IgD-negative memory B cell (primary cell): ENCODE data around the gene SMARCA4. TPM values are rescaled to one million over a fixed set of nuclear protein-coding genes. Genes with fewer than 3 reads are reported as not detected.

Source experiments
- H3K27ac Mint-ChIP-seq, 3 donors: one replicate each; pipeline ENCODE4 v1.8.0; 2020 to 2022; ENCODE audit warnings: mild to moderate bottlenecking in 3 of 3, mixed read lengths in 3 of 3, moderate library complexity in 1 of 3
- H3K27me3 Mint-ChIP-seq: one replicate; pipeline ENCODE4 v1.8.0; 2021; ENCODE audit warnings: mixed read lengths
- H3K36me3 Mint-ChIP-seq: one replicate; pipeline ENCODE4 v1.8.0; 2020; ENCODE audit warnings: mild to moderate bottlenecking, mixed read lengths
- H3K4me1 Mint-ChIP-seq, 3 donors: one replicate each; pipeline ENCODE4 v1.8.0; 2020 to 2022; ENCODE audit warnings: mixed read lengths in 3 of 3, mild to moderate bottlenecking in 1 of 3
- H3K4me3 Mint-ChIP-seq, 4 donors: one replicate each; pipeline ENCODE4 v1.8.0; 2020 to 2022; ENCODE audit warnings: mild to moderate bottlenecking in 4 of 4, mixed read lengths in 4 of 4, moderate library complexity in 3 of 4
- H3K9me3 Mint-ChIP-seq, 3 donors: one replicate each; pipeline ENCODE4 v1.8.0; 2020 to 2021; ENCODE audit warnings: mixed read lengths in 3 of 3, mild to moderate bottlenecking in 1 of 3
- polyA plus RNA-seq: library from polyadenylated mRNA; unstranded; fragments of 300-500 nt; fragmentation: Illumina TruSeq; gene quantifications from one replicate; pipeline ENCODE4 v1.2.3, GENCODE V29; 2021

The SMARCA4 gene
- polyA plus RNA-seq, 1 donor from 2014 or later = 18.5 TPM

- no peaks in the 10 kb centered on the region for H3K27me3 Mint-ChIP-seq
- H3K4me1 Mint-ChIP-seq = no peaks in the 10 kb centered on the region
- peaks cover 17% of the 10 kb centered on the region for H3K36me3 Mint-ChIP-seq
- no peak overlapping the region for H3K4me3 Mint-ChIP-seq
- no peaks in the 10 kb centered on the region for H3K9me3 Mint-ChIP-seq
- H3K27ac Mint-ChIP-seq = no peak overlapping the region
Measured at GRCh38 chr19:11021760-11022144, 60.9 kb downstream of the SMARCA4 start.

- Mint-ChIP-seq H3K36me3 (peaks cover 17% of the 10 kb centered on the region), H3K27ac (no peak overlapping the region)
Measured at GRCh38 chr19:11023016-11023415, 62.2 kb downstream of the SMARCA4 start.

GRCh38 chr19:11023710-11024109 is 62.9 kb downstream of the SMARCA4 start:
- Mint-ChIP-seq H3K9me3 (no peaks in the 10 kb centered on the region), H3K36me3 (peaks cover 14% of the 10 kb centered on the region), H3K27ac (no peak overlapping the region), H3K27me3 (no peaks in the 10 kb centered on the region), H3K4me1 (no peaks in the 10 kb centered on the region), H3K4me3 (no peak overlapping the region)

More at GRCh38 chr19:11023016-11023415, 62.2 kb downstream of the SMARCA4 start:
- Mint-ChIP-seq H3K4me3 (no peak overlapping the region), H3K27me3 (no peaks in the 10 kb centered on the region), H3K4me1 (no peaks in the 10 kb centered on the region), H3K9me3 (no peaks in the 10 kb centered on the region)

GRCh38 chr19:11024259-11024658 is 63.4 kb downstream of the SMARCA4 start:
- Mint-ChIP-seq H3K27me3 (no peaks in the 10 kb centered on the region), H3K27ac (no peak overlapping the region), H3K4me3 (no peak overlapping the region), H3K36me3 (peaks cover 10% of the 10 kb centered on the region), H3K9me3 (no peaks in the 10 kb centered on the region), H3K4me1 (no peaks in the 10 kb centered on the region)

GRCh38 chr19:11025006-11025405 is 64.2 kb downstream of the SMARCA4 start:
- no peak overlapping the region for H3K27ac Mint-ChIP-seq

GRCh38 chr19:11025445-11025844 is 64.6 kb downstream of the SMARCA4 start:
- H3K4me3 Mint-ChIP-seq = no peak overlapping the region
- no peak overlapping the region for H3K27ac Mint-ChIP-seq
- peaks cover 11% of the 10 kb centered on the region for H3K36me3 Mint-ChIP-seq
- no peaks in the 10 kb centered on the region for H3K27me3 Mint-ChIP-seq
- peaks cover 0 to 1% (median 0%) of the 10 kb centered on the region in 3 donors for H3K4me1 Mint-ChIP-seq
- H3K9me3 Mint-ChIP-seq = no peaks in the 10 kb centered on the region

More at GRCh38 chr19:11025006-11025405, 64.2 kb downstream of the SMARCA4 start:
- Mint-ChIP-seq H3K27me3 (no peaks in the 10 kb centered on the region), H3K9me3 (no peaks in the 10 kb centered on the region), H3K4me1 (no peaks in the 10 kb centered on the region), H3K36me3 (peaks cover 10% of the 10 kb centered on the region), H3K4me3 (no peak overlapping the region)

- H3K4me1 Mint-ChIP-seq = peaks cover 0 to 1% (median 0%) of the 10 kb centered on the region in 3 donors
- no peaks in the 10 kb centered on the region for H3K27me3 Mint-ChIP-seq
- peaks cover 9% of the 10 kb centered on the region for H3K36me3 Mint-ChIP-seq
- H3K27ac Mint-ChIP-seq = no peak overlapping the region
- H3K9me3 Mint-ChIP-seq = no peaks in the 10 kb centered on the region
- no peak overlapping the region for H3K4me3 Mint-ChIP-seq
Measured at GRCh38 chr19:11025997-11026396, 65.2 kb downstream of the SMARCA4 start.

GRCh38 chr19:11027381-11027780 is 66.6 kb downstream of the SMARCA4 start:
- Mint-ChIP-seq H3K9me3 (no peaks in the 10 kb centered on the region), H3K4me1 (peaks cover 0 to 1% (median 0%) of the 10 kb centered on the region in 3 donors), H3K27ac (no peak overlapping the region), H3K27me3 (no peaks in the 10 kb centered on the region), H3K4me3 (no peak overlapping the region), H3K36me3 (peaks cover 9% of the 10 kb centered on the region)

- Mint-ChIP-seq H3K4me3 (no peak overlapping the region), H3K27me3 (no peaks in the 10 kb centered on the region), H3K36me3 (peaks cover 9% of the 10 kb centered on the region), H3K4me1 (peaks cover 0 to 1% (median 0%) of the 10 kb centered on the region in 3 donors), H3K9me3 (no peaks in the 10 kb centered on the region), H3K27ac (no peak overlapping the region)
Measured at GRCh38 chr19:11028146-11028545, 67.3 kb downstream of the SMARCA4 start.

GRCh38 chr19:11031421-11032070 is 70.7 kb downstream of the SMARCA4 start:
- peaks cover 9% of the 10 kb centered on the region for H3K36me3 Mint-ChIP-seq
- no peaks in the 10 kb centered on the region for H3K27me3 Mint-ChIP-seq
- H3K9me3 Mint-ChIP-seq = no peaks in the 10 kb centered on the region
- peaks cover 10 to 11% (median 11%) of the 10 kb centered on the region in 3 donors for H3K4me1 Mint-ChIP-seq
- peak overlapping the region in 1 of 4 donors; percentile 4 for H3K4me3 Mint-ChIP-seq
- no peak overlapping the region for H3K27ac Mint-ChIP-seq

GRCh38 chr19:11033251-11033650 is 72.4 kb downstream of the SMARCA4 start:
- peaks cover 10 to 13% (median 13%) of the 10 kb centered on the region in 3 donors for H3K4me1 Mint-ChIP-seq
- H3K27me3 Mint-ChIP-seq = no peaks in the 10 kb centered on the region
- H3K9me3 Mint-ChIP-seq = no peaks in the 10 kb centered on the region
- H3K4me3 Mint-ChIP-seq = no peak overlapping the region
- peaks cover 14% of the 10 kb centered on the region for H3K36me3 Mint-ChIP-seq
- H3K27ac Mint-ChIP-seq = no peak overlapping the region

GRCh38 chr19:11033763-11034162 is 72.9 kb downstream of the SMARCA4 start:
- no peak overlapping the region for H3K27ac Mint-ChIP-seq
- no peaks in the 10 kb centered on the region for H3K27me3 Mint-ChIP-seq
- H3K4me1 Mint-ChIP-seq = peaks cover 10 to 13% (median 13%) of the 10 kb centered on the region in 3 donors
- H3K4me3 Mint-ChIP-seq = no peak overlapping the region
- H3K9me3 Mint-ChIP-seq = no peaks in the 10 kb centered on the region
- H3K36me3 Mint-ChIP-seq = peaks cover 14% of the 10 kb centered on the region

GRCh38 chr19:11034449-11035213 is 73.8 kb downstream of the SMARCA4 start:
- Mint-ChIP-seq H3K27me3 (no peaks in the 10 kb centered on the region), H3K36me3 (peaks cover 14% of the 10 kb centered on the region), H3K4me1 (peaks cover 10 to 13% (median 13%) of the 10 kb centered on the region in 3 donors), H3K9me3 (no peaks in the 10 kb centered on the region), H3K27ac (peak overlapping the region in 1 of 3 donors; percentile 32), H3K4me3 (no peak overlapping the region)

GRCh38 chr19:11035441-11036377 is 74.9 kb downstream of the SMARCA4 start:
- peaks cover 10% of the 10 kb centered on the region for H3K36me3 Mint-ChIP-seq
- H3K4me3 Mint-ChIP-seq = peak overlapping the region; percentile 48 to 82 (median 57)
- peak overlapping the region; percentile 77 to 95 (median 92) for H3K27ac Mint-ChIP-seq
- peaks cover 10 to 13% (median 11%) of the 10 kb centered on the region in 3 donors for H3K4me1 Mint-ChIP-seq
- H3K9me3 Mint-ChIP-seq = no peaks in the 10 kb centered on the region
- no peaks in the 10 kb centered on the region for H3K27me3 Mint-ChIP-seq

- Mint-ChIP-seq H3K4me3 (peak overlapping the region in 1 of 4 donors; percentile 41), H3K27ac (no peak overlapping the region), H3K27me3 (no peaks in the 10 kb centered on the region), H3K36me3 (peaks cover 16% of the 10 kb centered on the region), H3K9me3 (no peaks in the 10 kb centered on the region), H3K4me1 (peaks cover 10 to 13% (median 11%) of the 10 kb centered on the region in 3 donors)
Measured at GRCh38 chr19:11038511-11038910, 77.7 kb downstream of the SMARCA4 start.
